ENCODE data around the gene SELENOS.

SELENOS gene

DNA sequence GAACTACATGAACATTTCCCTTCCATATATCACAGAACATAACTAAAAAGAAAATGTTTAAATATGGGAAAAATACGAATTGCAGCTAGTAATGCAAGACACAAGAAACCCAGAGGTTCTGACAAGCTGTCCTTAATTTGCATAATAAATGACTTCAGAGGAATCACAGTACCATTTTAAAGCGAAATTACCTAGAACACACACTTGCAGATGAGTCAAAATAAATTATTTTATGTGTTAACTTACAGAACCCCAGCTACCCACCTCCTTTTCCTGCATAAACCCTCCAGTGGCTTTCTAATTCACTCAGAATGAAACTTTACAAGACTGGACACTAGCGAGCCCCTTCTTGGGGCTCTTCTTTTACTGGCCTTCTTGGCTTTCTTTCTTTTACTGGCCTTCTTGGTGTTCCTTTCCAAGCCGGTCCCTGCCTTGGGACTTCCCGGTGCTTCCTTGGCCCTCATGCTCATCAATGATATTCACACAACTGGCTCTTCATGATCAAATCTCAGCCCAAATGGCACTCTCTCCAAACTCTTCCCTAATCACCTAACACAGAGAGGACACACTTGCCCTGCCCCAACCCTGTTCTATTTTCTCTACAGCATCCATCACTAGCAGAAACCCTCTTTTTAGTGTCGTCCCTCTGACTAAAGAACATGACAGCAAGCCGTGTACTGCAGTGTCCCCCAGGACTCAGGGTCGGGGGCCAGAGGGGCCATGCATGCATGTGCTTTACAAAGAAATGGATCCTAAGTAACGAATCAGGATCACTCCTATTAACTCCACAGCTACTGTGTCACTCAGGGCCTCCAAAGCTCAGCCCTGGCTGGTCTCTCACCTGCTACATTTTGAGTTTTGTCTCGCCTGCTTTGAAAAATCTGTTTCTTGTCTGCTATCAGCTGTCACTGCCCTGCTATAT lies 30.2 kb downstream of the SELENOS start:
- TF ChIP-seq POLR2A (IDR thresholded peaks at IDR 0.05; ENCODE audit: low read length) (no peak), GATA1 (IDR thresholded peaks at IDR 0.05; ENCODE audit: low read depth, low read length) (no peak)
- DNase-seq: no peak

DNA sequence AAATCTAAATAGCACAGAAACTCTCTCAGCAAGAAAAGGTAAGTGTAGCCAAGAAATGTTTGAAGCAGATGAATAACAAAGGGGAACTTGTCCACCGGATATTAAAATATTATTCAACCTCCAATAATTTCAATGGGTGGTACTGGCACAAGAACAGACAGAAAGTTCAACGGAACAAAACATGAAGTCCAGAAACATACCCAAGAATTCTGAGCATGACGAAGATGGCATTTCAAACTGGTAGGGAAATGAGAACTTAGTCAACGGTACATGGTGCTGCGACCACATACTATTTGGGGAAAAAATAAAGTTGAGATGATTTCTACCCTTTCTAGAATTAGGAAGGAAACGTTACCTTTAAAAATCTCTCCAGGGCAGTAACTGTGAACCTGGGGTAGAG lies 30.9 kb downstream of the SELENOS start:
- no peak for TF ChIP-seq GATA1 (IDR thresholded peaks at IDR 0.05; ENCODE audit: low read depth, low read length)
- no peak for TF ChIP-seq POLR2A (IDR thresholded peaks at IDR 0.05; ENCODE audit: low read length)
- DNase-seq: no peak

DNA sequence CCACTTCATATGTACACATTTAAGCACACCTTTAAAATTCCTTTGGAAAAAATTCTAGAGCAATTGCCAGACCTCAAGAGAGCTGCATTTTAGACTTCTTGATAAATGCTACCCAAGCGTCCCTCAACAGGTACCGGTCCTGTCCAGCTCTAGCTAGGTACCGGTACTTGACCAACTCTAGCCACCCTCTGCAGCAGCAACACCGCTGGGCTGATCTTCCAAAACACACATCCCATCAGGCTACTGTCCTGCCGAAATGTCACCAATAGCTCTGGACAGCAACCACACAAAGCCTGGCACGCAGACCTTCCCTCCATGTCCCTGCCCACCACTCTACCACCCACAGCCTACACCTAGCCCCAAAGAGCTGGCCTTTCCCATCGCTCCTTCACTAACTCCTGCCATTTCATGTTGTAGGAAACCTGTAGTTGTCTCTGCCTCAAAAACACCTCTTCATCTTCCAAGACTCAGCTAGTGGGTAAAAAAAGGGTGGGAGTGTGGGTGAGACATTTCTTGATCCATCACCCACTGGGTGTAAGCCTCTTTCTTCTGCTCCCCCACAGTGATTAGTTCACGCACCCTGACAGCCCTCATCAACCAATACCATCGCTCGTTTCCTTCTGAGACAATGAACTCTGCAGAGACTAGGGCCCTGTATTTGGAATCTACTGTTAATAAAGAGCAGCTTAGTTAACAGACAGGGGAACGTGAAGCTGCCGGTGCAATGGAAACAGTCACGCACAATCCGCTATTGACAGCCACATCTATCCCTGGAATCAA lies 32.2 kb downstream of the SELENOS start:
- TF ChIP-seq POLR2A (IDR thresholded peaks at IDR 0.05; ENCODE audit: low read length) (no peak), GATA1 (IDR thresholded peaks at IDR 0.05; ENCODE audit: low read depth, low read length) (no peak)
- no peak for DNase-seq

DNA sequence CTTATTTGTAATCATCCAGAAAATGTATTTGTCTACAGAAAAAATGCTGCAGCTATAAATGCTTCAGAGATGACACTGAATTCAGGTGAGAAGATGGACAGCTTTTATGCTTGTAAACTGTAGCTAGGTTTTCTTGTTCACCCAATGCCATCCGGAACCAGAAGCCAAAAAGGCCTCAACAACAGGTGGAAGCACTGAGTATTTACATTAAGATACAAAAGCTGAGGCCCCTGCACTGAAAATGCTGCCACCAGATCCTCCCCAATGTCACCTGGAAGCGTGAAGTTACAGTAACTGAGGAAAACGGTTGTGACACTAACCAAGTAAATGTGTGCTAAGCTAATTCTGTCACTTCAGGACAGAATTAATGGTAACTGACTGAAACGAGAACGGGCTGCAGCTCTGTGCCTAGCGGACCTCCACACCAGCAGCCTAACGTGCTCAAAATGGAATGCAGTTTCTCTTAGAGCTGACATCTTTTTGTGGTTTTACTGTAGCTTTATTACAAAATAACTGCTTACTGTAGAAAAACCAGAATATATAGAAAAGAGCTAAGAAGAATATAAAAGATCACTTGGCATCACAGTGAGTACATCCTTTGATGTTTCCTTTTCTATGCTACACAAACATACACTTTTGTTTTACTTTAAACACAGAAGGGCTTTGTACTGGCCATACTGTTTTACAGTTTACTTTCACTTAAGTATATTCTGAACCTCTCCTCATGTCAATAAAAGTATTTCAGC lies 33.1 kb downstream of the SELENOS start:
- no peak for TF ChIP-seq GATA1 (IDR thresholded peaks at IDR 0.05; ENCODE audit: low read depth, low read length)
- no peak for TF ChIP-seq POLR2A (IDR thresholded peaks at IDR 0.05; ENCODE audit: low read length)
- DNase-seq: no peak

DNA sequence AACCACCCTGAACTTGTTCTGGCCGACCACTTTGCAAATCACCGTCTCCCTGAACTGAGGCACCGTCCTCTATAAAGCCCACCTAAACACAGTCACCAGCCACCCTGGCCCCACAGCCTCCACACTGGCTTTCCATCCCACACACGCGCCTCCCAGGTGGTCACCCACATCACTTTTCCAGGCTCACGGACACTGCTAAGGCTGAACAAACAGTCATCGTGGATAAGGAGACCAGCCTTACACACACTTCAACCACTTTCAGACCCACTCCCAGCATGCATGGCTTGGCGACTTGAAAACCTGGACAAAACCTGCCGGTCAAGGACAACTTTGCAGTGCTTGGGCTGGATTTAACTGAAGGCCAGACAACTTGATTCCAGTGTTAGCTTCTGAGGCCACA lies 33.9 kb downstream of the SELENOS start:
- no peak for DNase-seq
- TF ChIP-seq POLR2A (IDR thresholded peaks at IDR 0.05; ENCODE audit: low read length) (no peak), GATA1 (IDR thresholded peaks at IDR 0.05; ENCODE audit: low read depth, low read length) (no peak)

DNA sequence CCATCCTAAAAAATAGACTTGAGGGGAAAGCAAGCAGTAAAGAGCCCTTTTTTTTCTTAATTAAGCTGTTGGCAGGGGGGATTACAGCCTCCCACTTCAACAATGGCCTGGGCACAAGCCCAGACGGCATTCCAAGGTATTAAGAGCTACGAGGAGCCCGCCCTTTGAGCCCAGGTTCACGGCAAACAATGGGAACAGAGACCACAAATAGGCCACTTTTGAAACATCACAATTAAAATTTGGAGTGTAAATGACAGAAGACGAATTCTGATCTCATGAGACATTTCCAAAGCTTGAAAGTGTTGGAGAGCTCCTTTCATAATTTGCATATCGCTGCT lies 34.3 kb downstream of the SELENOS start:
- no peak for DNase-seq
- TF ChIP-seq POLR2A (IDR thresholded peaks at IDR 0.05; ENCODE audit: low read length): no peak
- TF ChIP-seq GATA1 (IDR thresholded peaks at IDR 0.05; ENCODE audit: low read depth, low read length): no peak

DNA sequence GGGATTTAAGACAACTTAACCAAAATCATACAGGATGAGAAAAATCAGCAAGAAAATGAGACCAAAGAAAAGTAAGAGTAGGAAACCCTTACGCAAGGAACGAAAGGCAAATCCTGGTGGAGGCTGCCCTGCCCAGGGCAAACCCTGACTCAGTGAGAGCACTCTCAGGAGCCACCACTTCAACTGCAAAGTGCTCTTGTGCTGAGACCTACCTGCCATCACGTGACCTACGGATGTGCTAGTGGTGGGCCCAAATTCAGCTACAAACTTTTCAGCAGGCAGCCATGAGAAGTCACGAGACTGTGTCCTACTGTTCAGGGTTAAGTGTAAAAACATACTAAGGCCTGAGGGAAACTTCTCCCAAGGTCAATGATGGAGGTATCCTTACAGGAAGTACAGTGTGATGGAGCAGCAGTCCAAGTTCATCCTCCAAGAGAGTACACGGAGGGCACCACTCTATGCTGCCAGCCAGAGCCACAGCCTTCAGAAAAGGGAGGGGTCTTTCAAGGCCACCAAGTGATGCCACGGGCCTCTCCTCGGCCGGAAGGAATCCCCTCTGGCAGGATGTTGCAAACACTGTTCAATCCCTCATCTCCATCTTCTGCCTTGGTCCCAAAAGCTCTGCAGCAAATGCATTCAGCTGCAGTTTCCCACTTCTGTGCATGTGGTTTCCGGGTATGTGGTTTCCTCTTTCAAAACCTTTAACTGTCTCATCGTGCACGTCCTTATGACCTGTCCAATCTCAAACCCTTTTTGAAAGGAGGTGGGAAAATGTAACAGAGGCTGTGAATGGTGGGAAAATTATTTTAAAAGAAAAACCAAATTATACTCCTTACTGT lies 34.9 kb downstream of the SELENOS start:
- DNase-seq: no peak
- TF ChIP-seq POLR2A (IDR thresholded peaks at IDR 0.05; ENCODE audit: low read length): peak; percentile 13
- TF ChIP-seq GATA1 (IDR thresholded peaks at IDR 0.05; ENCODE audit: low read depth, low read length): no peak

DNA sequence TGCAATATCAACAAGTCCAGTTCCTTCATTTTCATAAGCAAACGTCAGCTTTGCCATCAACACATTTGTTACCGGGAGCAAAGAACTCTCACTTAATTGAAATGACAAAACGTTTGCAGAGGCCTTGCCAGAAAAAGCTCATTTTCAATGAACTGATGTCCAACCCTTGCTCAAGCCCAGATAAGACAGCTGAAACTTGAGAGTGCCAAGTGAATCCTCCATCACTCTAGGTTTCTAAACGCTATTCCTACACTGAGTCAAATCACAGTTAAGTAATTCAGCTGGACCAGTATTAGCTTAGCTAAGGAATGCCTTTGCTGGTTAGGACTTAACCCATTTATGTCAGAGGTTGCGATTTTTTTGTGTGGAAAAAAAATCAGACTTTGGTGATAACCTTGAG lies 36.9 kb downstream of the SELENOS start:
- TF ChIP-seq POLR2A (IDR thresholded peaks at IDR 0.05; ENCODE audit: low read length): no peak
- peak in 1 of 2 experiments; percentile 9 for DNase-seq

DNA sequence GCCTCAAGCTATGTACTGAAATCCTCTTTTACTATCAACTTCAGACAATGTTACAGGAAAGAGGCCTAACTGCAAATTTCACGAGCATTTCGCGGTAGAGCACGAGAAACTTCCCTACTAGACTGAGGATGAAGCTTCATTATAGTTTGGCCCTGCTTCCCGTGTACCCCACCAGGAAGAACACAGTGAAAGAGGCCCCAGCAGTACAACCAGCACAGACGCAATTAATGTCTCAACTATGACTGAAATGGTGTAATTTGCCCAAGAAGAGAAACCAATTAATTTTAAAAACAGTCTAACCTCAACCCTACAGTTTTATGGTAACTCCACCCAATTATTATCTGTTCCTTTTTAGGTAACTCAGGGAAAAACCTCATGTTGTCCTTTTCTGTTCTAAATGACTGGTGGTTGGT lies 37.6 kb downstream of the SELENOS start:
- DNase-seq: no peak
- TF ChIP-seq POLR2A (IDR thresholded peaks at IDR 0.05; ENCODE audit: low read length): no peak
- TF ChIP-seq GATA1 (IDR thresholded peaks at IDR 0.05; ENCODE audit: low read depth, low read length): no peak

DNA sequence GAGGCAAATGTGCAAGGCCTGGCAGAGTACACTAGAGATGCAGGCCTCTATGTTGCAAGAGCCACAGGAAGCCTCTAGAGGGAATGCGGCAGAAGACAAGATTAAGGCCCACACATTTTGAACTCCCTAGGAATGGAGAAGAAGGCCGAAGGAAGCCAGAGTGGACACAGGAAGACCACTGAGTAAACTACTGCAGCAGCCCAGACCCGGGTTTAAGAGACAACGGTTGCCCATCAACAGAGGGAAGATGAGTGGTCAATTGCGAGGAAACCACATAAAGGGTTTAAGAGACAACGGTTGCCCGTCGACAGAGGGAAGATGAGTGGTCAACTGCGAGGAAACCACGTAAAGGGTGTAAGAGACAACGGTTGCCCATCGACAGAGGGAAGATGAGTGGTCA lies 40.0 kb downstream of the SELENOS start:
- no peak for DNase-seq
- no peak for TF ChIP-seq POLR2A (IDR thresholded peaks at IDR 0.05; ENCODE audit: low read length)
- TF ChIP-seq GATA1 (IDR thresholded peaks at IDR 0.05; ENCODE audit: low read depth, low read length): no peak

DNA sequence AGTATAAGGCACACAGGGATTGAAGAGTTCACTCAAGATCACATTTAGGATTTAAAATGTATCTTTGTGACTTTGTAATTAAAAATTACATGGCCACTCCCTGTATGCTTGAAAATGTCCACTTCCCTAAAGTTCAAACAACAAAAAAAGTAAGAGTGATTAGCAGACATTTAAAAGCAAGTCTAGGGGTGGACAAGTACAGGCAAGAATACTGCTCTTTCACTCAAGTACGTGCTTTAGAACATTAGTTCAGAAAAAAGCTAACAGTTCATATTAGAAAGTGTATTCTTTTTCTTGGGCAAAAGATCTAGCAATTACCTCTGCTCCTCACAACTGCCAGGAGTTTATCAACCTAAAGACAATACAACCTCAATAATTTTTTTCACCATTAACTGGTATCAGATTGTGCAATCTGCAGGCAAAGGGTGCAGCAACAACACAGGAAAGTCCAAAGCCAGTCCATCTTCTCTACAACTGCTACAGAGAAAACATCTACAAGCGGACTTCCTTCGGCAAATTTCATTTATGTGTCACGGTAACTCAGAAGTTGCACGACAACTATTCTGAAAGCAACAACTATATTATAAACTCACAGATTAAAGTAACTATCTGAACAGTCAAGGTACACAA lies 43.5 kb downstream of the SELENOS start:
- no peak for DNase-seq
- no peak for TF ChIP-seq POLR2A (IDR thresholded peaks at IDR 0.05; ENCODE audit: low read length)
- TF ChIP-seq GATA1 (IDR thresholded peaks at IDR 0.05; ENCODE audit: low read depth, low read length): no peak

DNA sequence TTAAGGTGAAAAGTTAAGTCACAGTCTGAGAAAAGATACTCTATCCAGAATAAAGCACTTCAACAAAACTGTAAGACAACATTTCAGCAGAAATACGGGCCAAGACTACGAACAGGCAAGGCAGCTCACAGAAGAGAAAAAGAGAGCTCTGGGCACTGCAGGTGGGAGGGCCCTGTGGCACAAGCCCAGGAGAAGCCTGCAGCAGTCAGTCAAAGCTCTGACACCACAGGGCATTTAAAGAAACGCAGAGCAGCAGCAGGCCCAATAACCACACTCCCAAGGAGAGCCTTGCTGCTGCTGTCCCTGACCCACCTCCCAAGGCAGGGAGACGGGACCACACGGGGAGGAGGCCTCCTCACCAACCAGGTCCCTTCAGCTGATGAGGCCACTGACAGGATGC lies 44.6 kb downstream of the SELENOS start:
- no peak for TF ChIP-seq POLR2A (IDR thresholded peaks at IDR 0.05; ENCODE audit: low read length)
- no peak for DNase-seq

DNA sequence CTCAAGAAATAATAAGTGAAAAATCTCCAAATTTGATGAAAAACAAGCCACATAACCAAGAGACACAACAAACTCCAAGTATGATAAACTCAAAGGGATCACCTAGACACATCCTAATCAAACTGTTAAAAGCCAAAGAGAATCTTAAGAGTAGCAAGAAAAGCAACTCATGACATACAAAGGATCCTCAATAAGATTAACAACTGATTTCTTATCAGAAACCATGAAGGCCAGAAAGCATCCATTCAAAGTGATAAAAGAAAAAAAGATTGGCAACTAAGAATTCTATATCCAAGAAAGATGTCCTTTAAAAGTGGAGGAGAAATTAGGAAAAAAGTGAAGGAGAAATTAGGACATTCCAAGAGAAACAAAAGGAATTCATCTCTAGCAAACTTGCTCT lies 49.0 kb downstream of the SELENOS start:
- no peak for DNase-seq
- no peak for TF ChIP-seq POLR2A (IDR thresholded peaks at IDR 0.05; ENCODE audit: low read length)
- TF ChIP-seq GATA1 (IDR thresholded peaks at IDR 0.05; ENCODE audit: low read depth, low read length): no peak
